Measurements from ENCODE around the gene ZNF560. TPM values are rescaled to one million over a fixed set of nuclear protein-coding genes. Genes with fewer than 3 reads are reported as not detected.
A peak's percentile ranks its signal among the peaks of the same experiment; 100 is the strongest.

Gene ZNF560
- total RNA-seq, 1 experiment from 2014 or later = 4.4 TPM

GRCh38 chr19:9538183-9539058 lies 40.0 kb upstream of the ZNF560 start, which contains the start of gene ZNF426 (continued):
- TF ChIP-seq ATF2 (CRISPR knock-in tag; IDR thresholded peaks at IDR 0.05; ENCODE audit: borderline replicate concordance, low read depth) = no peak
- TF ChIP-seq, protein P1, sequence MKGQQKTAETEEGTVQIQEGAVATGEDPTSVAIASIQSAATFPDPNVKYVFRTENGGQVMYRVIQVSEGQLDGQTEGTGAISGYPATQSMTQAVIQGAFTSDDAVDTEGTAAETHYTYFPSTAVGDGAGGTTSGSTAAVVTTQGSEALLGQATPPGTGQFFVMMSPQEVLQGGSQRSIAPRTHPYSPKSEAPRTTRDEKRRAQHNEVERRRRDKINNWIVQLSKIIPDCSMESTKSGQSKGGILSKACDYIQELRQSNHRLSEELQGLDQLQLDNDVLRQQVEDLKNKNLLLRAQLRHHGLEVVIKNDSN (CRISPR knock-in tag; IDR thresholded peaks at IDR 0.05) = no peak; the same call in 1 of the 2 replicates
- no peak for TF ChIP-seq SOX15 (CRISPR knock-in tag; IDR thresholded peaks at IDR 0.05)
- peak; percentile 84; the same call in 1 of the 2 replicates for TF ChIP-seq ARID4B (CRISPR knock-in tag; IDR thresholded peaks at IDR 0.05; ENCODE audit: borderline replicate concordance)
- TF ChIP-seq, protein P2, sequence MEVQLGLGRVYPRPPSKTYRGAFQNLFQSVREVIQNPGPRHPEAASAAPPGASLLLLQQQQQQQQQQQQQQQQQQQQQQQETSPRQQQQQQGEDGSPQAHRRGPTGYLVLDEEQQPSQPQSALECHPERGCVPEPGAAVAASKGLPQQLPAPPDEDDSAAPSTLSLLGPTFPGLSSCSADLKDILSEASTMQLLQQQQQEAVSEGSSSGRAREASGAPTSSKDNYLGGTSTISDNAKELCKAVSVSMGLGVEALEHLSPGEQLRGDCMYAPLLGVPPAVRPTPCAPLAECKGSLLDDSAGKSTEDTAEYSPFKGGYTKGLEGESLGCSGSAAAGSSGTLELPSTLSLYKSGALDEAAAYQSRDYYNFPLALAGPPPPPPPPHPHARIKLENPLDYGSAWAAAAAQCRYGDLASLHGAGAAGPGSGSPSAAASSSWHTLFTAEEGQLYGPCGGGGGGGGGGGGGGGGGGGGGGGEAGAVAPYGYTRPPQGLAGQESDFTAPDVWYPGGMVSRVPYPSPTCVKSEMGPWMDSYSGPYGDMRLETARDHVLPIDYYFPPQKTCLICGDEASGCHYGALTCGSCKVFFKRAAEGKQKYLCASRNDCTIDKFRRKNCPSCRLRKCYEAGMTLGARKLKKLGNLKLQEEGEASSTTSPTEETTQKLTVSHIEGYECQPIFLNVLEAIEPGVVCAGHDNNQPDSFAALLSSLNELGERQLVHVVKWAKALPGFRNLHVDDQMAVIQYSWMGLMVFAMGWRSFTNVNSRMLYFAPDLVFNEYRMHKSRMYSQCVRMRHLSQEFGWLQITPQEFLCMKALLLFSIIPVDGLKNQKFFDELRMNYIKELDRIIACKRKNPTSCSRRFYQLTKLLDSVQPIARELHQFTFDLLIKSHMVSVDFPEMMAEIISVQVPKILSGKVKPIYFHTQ (CRISPR knock-in tag; IDR thresholded peaks at IDR 0.05) = no peak
- TF ChIP-seq, protein P3, sequence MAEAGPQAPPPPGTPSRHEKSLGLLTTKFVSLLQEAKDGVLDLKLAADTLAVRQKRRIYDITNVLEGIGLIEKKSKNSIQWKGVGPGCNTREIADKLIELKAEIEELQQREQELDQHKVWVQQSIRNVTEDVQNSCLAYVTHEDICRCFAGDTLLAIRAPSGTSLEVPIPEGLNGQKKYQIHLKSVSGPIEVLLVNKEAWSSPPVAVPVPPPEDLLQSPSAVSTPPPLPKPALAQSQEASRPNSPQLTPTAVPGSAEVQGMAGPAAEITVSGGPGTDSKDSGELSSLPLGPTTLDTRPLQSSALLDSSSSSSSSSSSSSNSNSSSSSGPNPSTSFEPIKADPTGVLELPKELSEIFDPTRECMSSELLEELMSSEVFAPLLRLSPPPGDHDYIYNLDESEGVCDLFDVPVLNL (CRISPR knock-in tag; IDR thresholded peaks at IDR 0.05; ENCODE audit: borderline replicate concordance, low read depth) = no peak
- TF ChIP-seq CREB1 (CRISPR knock-in tag; IDR thresholded peaks at IDR 0.05) = peak; percentile 76; the same call in 1 of the 2 replicates
- TF ChIP-seq CTCF (IDR thresholded peaks at IDR 0.05) = no peak
- no peak for TF ChIP-seq MXD4 (CRISPR knock-in tag; IDR thresholded peaks at IDR 0.05; ENCODE audit: borderline replicate concordance)
- TF ChIP-seq GABPB1 (CRISPR knock-in tag; IDR thresholded peaks at IDR 0.05) = peak; percentile 72
- no peak for TF ChIP-seq ZNF416 (CRISPR knock-in tag; IDR thresholded peaks at IDR 0.05)
- TF ChIP-seq TP53 (CRISPR knock-in tag; IDR thresholded peaks at IDR 0.05) = no peak
- TF ChIP-seq PRRX2 (CRISPR knock-in tag; IDR thresholded peaks at IDR 0.05) = no peak
- TF ChIP-seq ETV6 (CRISPR knock-in tag; IDR thresholded peaks at IDR 0.05) = peak; percentile 66; the same call in 1 of the 2 replicates
- no peak for TF ChIP-seq ATF3 (CRISPR knock-in tag; conservative IDR thresholded peaks at IDR 0.05)
- TF ChIP-seq STAT6 (CRISPR knock-in tag; conservative IDR thresholded peaks at IDR 0.05; ENCODE audit: low read depth) = no peak
- TF ChIP-seq RORB (CRISPR knock-in tag; IDR thresholded peaks at IDR 0.05) = no peak
- TF ChIP-seq SMAD3 (CRISPR knock-in tag; IDR thresholded peaks at IDR 0.05; ENCODE audit: borderline replicate concordance) = no peak
- TF ChIP-seq HMGA2 (CRISPR knock-in tag; IDR thresholded peaks at IDR 0.05) = no peak
- TF ChIP-seq, protein P4, sequence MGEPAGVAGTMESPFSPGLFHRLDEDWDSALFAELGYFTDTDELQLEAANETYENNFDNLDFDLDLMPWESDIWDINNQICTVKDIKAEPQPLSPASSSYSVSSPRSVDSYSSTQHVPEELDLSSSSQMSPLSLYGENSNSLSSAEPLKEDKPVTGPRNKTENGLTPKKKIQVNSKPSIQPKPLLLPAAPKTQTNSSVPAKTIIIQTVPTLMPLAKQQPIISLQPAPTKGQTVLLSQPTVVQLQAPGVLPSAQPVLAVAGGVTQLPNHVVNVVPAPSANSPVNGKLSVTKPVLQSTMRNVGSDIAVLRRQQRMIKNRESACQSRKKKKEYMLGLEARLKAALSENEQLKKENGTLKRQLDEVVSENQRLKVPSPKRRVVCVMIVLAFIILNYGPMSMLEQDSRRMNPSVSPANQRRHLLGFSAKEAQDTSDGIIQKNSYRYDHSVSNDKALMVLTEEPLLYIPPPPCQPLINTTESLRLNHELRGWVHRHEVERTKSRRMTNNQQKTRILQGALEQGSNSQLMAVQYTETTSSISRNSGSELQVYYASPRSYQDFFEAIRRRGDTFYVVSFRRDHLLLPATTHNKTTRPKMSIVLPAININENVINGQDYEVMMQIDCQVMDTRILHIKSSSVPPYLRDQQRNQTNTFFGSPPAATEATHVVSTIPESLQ (CRISPR knock-in tag; IDR thresholded peaks at IDR 0.05) = no peak
